Endothelial cell of umbilical vein (primary cell): ENCODE measurements around the gene ANKRD33.

Source experiments
- CTCF ChIP-seq, 2 donors: IDR thresholded peaks; 1 replicate in 1 of 2; 2 replicates in 1 of 2; pipeline ENCODE4 v1.5.1; 2011; ENCODE audit warnings: low read length in 2 of 2, mild to moderate bottlenecking in 2 of 2, moderate library complexity in 2 of 2, control low read depth in 1 of 2, inconsistent platforms in 1 of 2, low read depth in 1 of 2; ENCODE audit not compliant: insufficient read depth in 1 of 2; ENCODE audit errors: extremely low read depth in 1 of 2
- EZH2 ChIP-seq: IDR thresholded peaks from 2 replicates; pipeline ENCODE4 v1.6.1; 2012; ENCODE audit warnings: borderline replicate concordance, low read depth, mild to moderate bottlenecking, moderate library complexity, low read length, inconsistent platforms; ENCODE audit not compliant: severe bottlenecking
- POLR2A ChIP-seq: IDR thresholded peaks from 2 replicates; pipeline ENCODE4 v1.6.1; 2012; ENCODE audit warnings: low read depth, mild to moderate bottlenecking, control low read depth, low read length
- POLR2AphosphoS5 ChIP-seq: IDR thresholded peaks from 2 replicates; pipeline ENCODE4 v1.6.1; 2012; ENCODE audit warnings: low read depth, mild to moderate bottlenecking, control low read depth, low read length, moderate library complexity; ENCODE audit not compliant: insufficient read depth

GRCh38 chr12:51883295-51883694, 4.6 kb upstream of the ANKRD33 start:
- TF ChIP-seq POLR2A = no peak
- no peak for TF ChIP-seq CTCF (IDR thresholded peaks at IDR 0.05; ENCODE audit: extremely low read depth in 1 of 2, insufficient read depth in 1 of 2, low read depth in 1 of 2, low read length in 2 of 2)
- no peak for TF ChIP-seq EZH2
- TF ChIP-seq POLR2AphosphoS5 = no peak
